ENCODE measurements around the gene CYP11A1.

Gene CYP11A1

DNA sequence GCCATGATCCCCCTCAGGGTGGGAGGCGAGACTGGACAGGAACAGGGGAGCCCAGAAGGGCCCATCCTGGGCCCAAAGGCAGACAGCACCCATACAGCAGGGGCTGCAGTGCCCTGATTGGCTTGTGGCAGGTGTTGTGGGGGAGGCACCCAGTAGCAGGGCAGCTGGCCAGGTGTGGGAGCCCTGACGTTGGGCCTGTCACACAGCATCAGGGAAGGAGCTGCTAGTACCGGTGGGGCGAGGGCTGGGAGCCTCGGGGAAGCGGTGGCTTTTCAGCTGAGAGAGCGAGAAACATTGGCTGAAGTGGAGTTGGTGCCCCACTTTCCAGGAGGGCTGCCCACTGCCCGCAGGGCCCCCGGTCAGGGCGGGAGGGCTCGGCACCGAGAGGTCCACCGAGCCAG, 19.7 kb upstream of the CYP11A1 start:
- DNase-seq = no peak

DNA sequence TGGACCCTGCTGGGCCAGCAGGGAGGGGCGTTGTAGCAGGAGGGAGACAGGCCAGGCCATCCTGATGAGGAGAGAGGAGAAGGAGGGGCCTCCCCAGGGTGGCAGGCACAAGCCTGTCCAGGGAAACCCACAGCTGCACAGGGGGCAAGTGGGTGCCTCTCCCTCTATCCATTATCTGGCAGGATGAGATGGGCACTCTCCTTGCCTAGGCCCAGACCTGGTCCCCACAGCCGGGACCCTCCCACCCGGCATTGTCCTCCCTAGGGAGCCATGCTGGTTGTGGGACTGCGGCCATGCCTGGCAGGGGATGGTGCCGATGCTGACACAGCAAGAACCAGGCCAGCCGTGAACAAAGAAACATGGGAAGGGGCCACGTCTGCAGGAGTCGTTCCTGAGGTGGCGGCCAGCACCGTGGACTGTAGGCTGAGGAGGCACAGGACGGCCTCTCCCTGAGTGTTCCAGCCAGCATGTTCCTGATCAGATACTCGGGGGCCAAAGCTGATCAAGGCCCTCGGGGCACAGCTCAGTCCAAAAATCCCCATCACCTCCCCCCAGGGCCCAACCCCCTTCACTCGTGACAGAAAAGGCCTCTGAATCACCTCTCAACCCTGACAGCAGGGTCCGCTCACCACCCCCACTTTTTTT, 19.2 kb upstream of the CYP11A1 start:
- no peak for DNase-seq

DNA sequence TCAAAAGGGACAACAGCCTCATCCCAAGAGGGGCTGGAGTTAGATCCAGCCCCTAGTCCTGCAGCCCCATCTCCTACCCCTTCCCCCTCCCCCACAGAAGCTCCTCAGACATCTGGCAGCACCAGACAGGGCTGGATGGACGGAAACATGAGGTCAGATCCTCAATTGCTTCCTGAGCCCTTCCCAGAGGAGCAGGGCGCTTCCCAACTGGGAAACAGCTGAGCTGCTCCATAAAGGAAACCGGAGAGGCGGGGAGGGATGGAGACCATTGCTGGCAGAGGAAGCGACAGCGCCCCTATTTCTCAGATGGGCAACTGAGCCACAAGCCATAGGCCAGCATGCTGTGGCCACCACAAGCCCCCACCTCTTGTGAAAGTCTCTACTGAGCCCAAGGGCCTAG, 18.3 kb upstream of the CYP11A1 start:
- no peak for DNase-seq

DNA sequence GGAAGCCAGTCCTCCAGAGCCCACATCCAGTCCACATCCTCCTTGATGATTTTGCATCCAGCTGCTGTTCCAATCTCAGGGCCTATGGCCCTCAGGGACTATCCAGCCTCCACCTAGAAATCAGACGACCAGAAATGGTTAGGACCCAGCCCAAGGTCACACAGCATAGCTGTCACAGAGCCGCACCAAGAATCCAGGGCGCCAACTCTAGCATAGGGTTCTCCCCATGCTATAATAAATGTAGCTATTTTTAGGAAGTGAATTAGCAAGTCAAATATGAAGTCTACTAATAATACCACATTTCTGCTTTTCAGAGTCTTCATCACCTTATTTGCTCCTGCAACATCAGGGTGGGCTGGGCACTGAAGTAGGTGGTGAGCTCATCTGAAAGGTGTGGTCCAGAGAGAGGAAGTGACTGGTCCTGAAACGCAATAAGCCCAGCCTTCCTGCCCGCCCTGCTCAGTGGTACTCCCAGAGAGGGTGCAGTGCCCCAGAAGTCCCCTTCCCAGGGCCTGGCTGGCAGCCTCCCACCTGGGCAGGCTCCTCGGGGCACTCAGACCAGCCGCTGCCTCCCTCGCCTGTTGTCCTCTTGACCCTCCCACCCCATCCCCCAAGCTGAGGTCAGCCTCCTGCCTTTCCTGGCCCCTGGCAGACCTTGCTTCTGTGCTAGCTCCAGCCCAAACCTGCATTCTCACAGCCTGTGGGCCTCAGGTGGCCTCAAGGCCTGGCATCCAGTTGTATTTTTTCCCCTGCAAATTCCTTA, 17.6 kb upstream of the CYP11A1 start:
- peak; percentile 0 for DNase-seq

DNA sequence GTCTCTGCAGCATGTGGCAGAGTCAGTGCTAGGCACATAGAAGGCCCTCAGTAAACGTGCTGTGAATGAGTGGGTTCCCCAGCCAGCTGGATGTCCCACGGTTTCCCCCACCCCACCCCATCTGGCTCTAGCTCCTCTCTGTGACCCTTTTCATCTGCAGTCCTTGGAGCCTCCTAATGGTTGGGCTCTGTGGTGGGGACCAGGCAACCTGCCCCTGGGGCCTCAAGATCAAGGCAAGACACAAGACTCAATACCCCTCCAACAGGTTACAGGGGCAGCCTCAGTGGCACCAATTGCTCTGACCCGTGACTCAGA, 17.1 kb upstream of the CYP11A1 start:
- DNase-seq = no peak

DNA sequence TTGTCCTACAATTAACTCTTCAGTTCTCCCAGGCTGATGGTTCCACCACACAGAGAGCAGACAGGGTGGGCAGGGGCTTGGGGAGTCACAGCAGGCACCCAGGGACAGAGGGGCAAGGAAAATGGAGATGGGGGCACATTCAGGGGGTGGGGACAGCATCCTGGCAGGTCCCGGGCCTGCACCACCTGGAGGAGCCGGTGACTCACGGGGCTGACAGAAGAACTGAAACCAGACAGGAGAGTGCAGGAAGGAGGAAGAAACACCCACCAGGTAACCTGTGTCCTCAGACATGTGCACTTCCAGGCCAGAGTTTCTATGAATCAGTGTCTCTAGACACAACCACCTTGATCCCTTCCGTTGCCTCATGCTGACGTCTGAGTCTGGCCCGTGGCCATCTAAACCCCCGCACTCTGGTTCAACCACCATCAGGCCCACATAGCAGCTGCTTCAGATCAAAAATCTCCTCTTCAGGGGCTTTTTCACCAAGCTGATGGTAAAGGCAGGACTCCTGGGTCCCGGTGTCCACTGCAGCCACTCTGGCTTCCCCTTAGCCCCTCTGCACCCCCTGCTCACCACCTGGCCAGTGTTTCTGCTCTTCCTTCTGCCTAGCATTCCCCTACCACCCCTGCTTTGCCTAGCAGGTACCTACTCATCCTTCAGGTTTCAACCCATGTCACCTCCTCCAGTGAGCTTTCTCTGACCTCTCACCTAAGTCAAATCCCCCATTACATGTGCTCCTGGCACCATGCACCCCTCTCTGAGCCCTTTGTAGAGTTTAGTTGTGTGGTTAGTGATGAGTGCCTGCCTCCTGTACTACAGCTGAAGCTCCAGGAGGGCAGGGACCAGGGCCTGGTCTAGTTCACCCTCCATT, 16.5 kb upstream of the CYP11A1 start:
- DNase-seq = no peak

DNA sequence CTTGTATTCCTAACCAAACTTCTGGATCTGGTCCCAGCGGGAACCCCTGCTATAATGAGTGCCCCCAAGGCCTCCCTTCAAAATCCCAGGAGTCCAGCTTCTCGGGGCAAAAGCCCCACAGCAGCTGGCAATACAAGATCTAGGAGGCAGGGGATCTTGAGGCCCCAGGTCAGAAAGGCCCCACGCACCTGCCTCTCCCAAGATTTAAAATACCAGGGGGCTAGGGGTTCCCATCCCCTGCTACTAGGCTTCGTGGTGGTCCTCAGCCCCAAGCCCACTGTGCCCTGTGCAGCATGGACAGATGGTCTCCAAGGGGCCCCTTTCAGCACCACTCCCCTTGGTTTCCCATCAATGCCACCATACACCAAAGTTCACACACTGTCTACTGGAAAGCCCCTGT, 15.8 kb upstream of the CYP11A1 start:
- DNase-seq = no peak

DNA sequence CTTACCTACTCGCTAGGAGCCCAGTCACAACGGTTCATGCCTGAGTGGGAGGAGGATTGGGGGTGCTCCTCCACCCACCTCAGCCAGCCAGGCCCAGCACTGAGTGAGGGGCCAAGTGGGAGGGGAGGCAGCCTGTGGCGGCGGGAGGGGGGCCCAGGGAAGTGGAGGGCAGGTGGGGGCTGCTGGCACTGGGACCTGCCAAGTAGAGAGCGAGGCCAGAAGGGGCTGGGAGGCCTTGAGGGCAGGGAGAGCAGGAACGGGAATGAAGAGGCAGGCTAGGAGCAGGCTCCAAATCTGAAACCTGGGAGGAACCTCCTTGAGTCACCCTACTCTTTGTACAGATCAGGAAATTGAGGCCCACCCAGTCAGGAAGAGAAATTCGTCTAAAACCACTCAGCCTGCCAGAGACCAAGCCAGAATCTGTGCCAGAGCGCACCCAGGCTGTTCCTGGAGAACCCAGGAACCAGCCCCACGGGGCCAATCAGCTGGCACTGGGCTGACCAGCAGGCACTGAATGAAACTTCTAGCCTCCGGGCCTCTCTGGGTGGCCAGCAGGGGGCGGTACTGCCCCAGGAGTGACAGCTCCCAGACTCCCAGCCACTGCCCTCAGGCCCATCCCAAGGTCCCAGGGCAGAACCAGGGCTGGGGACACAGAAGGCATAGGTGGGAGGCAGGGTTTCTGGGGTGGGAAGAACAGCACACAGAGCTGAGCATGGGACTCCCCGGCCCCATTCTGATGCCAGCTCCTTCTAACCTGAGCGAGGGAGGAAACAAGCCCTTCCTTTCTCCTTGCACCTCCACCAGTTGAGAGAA, 14.8 kb upstream of the CYP11A1 start:
- peak; percentile 30 for DNase-seq

DNA sequence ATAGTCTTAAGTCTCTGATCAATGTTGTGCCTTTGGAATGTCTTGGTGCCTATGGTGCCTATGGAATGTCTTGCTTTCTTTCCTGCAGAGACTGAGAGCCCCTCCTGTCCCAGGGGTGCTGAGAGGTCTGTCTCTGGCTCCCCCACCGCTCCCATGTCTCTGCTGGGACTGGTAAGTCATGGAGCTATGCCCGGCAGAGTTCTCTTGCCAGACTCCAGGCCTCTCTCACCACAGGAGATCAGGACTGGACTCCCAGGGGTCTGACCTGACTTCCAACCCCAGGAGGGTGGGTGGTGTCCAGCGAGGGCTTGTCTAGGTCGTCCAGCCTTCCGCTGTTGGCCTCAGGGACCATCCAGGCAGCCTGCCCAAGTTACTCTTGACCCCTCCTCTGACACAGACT, 14.0 kb upstream of the CYP11A1 start:
- DNase-seq = no peak

DNA sequence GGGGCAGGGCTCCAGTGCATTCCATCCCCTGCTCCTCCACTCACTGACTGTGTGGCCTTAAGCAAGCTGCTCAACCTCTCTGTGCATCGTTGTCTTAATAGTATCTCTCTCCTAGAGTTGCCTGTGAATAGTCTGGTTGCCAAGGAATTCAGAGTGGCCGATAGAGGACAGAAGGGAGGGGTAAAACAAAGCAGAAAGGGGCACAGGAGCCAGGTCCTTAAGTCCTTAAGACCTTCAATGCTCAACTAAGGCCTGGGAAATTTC, 13.7 kb upstream of the CYP11A1 start:
- no peak for DNase-seq

DNA sequence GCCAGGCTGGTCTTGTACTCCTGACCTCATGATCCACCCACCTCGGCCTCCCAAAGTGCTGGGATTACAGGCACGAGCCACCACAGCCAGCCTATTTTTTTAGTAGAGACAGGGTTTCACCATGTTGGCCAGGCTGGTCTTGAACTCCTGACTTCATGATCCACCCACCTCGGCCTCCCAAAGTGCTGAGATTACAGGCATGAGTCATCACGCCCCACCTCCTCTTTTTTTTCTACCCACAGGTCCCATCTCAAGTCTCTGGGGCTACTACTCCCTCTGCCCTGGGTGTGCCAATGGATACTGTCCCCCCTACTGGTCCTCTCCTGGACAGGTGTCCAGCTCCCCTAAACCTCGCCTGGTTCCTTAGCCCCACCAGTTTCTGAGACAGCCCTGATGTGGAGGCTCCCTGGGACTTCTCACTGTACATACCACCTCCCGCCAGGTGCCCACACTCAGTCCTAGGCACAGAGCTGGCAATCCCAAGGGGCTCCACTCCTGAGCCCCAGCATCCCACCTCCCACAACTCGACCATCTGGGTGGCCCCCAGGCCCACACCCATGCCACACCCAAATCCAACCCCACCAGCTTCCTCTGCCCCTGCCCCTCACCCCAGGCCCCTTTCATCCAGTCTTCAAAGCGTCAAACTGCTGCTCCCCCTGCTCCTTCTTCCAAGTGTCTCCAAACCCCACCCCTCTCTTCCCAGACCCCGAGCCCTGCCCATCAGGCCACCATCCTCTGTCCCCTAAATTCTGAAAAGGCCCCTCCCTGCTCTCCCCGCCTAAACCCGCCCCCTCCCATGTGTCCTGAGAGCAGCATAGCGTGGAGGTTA, 13.1 kb upstream of the CYP11A1 start:
- DNase-seq = no peak

DNA sequence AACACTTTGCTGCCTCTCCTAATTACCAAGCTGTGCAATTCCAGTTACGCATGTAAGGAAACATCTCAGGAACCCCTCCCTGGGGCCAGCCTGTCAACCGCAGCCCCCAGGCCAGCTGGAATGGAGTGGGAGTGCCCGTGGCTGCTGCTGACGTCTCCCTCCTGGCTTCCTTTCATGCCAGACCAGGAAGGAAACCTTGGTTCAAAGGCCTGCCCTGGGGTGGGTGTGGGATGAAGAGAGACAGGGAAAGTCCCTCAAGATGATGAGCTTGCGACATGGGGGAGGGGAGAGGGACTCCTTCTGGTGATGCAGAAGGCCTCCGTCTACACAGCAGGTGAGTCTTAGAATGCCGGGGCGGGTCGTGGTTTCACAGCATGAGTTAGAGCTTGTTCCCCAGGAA, 11.4 kb upstream of the CYP11A1 start:
- no peak for DNase-seq

DNA sequence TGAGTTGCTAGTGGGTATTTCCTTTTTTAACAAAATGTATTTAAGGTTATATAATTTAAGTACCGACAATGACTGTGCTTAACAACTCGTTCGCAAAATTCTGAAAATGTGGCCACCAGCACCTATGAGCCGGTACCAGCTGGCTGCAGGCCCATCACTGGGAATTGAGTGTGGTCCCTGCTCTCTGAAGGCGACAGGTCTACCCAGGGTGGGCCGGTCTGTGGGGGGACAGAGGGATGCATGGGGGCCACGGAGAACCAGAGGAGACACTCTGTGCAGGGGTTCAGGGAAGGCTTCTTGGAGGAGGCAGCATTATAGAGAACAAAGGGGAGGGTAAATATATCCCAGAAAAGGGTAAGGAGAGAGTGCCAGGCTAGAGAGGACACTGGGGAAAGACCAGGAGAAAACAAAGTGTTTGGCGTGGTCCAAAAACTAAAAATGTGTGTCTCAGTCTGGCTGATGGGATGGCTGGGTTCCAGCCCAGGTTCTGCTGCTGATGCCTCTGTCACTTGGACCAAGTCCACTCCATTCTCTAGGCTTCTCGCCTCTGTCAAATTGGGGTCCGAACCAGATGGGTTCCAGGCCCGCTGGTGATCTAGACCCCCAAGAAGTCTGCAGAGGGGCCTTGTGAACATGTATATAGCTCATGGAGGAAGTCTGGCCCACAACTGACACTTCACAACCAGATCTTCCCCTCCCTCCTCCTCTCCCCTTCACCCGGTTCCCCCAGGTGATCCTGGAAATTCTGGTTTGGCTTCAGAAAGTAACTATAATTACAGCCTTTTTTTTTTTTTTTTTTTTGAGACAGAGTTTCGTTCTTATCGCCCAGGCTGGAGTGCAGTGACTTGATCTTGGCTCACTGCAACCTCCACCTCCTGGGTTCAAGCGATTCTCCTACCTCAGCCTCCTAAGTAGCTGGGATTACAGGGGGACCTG, 10.7 kb upstream of the CYP11A1 start:
- no peak for DNase-seq

DNA sequence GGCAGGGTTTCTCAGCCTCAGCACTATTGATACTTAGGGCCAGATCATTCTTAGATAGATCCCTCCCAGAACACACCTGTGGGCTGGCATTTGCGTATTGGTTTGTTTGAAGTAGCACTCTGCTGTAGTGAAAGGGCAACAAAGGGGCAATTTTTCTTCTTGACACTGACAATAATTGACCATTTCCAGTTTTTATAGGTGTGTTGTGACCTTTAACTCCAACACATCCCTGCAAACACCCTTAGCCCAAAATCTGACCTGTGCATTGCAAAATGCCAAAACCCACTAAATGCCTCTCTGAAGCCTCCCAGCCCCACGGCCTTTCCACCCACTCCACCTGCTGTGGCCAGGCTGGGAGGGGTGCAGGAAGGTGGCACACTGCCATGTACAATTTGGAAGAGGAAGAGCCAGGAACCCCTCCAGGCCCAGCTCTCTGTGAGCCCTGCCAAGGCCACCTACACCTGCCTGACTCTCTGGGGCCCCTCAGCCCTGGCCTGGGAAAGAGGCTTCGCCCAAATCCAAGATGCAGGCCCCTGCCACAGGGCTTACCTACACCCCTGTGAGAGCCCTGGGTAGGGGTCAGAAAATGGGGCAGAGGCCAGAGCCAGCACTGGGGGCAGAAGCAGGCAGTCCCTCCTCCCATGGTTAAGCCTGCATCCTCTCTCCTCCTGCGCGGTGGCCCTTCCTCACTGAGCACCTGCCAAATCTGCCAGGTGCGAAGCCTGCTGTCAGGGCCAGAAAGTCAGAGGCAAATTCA, 9.6 kb upstream of the CYP11A1 start:
- no peak for DNase-seq

DNA sequence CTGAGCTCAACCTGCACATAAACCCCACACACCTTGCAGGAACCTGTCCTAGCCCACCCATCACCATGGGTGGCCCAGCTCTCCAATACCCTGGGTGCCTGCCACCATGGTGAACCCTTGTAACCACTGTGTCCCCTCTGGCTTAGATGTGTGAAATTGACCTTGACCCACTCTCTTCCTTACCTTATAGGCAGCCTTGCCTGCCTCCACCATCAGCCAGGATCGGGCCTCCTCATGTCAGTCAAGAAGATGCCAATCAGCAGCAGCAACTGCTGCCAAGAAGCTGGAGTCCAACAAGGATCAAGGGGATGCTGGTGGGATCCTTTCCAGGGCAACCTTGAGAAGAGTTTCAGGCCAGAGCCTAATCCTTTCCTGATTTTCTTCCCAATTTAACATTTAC, 8.8 kb upstream of the CYP11A1 start:
- DNase-seq = no peak

DNA sequence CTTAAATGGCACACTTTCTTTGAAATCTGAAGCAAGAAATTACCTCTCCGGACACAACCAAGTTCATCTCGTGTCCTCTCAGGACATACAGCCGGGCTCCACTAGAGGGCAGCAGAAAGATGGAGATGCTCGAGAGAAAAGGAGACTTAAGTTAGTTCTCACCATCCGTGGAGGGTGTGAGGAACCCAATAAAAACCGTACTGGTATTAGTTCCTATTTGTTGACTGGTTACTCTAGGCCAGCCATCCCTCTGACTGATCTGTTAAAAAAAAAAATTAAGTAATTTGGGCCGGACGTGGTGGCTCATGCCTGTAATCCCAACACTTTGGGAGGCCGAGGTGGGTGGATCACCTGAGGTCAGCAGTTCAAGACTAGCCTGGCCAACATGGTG, 7.9 kb upstream of the CYP11A1 start:
- peak; percentile 30 for DNase-seq

DNA sequence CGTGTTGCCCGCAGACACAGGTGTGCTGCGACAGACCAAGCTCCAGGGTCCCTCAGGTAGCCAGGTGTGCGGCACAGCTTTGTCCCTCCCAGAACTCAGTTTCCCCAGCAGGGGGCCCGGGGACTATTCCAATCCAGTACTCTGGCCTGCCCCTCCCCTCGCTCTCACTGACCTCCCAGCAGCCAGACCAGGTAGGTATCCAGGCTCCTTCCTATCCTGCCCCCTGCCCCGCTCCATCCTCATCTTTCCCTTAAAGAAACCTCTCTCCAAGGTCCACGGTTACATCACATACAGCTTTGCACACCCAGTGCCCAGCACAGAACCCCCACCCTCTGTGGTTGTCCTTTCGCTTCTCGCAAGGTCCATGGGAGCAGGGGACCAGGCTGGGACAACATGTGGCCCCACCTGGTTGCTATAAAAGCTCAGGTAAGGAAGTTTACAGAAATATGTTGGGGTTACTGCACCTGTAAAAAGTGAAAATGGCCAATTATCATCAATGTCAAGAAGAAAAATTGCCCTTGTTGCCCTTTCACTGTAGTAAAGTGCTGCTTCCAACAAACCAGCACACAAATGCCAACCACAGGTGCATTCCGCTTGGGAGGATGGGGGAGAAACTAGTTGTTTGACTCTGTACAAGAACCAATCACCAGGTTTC, 7.3 kb upstream of the CYP11A1 start:
- no peak for DNase-seq

DNA sequence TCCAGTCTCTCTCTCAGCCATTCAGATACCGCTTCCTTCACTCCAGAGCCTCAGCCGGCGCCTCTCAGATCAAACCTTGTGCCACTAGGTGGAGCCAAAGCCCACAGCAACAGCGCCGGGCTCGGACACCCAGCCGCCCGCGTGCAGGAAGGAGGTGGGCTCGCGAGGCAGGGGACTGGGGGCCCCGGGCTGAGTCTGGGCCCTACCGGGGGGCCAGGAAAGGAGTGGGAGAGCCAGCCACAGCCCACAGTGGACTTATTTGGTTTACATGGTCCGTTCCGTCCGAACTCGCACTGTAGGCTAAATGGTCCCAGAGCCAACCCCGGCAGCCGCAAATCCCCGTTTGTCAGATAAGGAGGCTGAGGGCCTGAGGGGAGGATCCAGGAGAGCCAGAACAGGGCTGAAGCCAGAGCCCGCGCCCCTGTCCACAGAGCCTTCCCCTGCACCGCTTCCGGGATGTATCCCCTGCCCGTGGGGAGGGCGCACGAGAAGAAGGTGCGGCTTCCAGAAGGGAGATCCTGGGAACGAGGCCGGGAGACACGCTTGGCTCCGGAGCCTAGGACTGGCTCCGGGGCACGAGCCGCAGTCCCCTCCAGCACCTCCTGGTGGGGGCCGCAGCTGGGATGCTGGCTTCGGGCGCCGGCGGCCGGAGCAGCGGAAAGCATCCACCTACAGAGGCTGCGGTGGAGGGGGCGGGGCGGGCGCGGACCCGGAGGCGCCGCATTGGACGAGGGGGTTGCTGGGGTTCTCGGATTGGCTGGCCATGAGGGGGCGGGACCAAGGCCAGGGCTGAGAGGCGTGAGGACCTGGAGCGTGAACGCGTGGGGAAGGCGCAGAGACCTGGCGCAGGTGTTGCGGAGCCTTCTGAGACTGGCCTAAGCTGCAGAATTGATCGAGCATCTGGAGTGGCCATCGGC, 6.5 kb upstream of the CYP11A1 start:
- peak; percentile 77 for DNase-seq
